GM18519 (cell line): ENCODE measurements around the gene LAD1.

Experiments
- ATAC-seq: cut with Tn5 transposase; IDR thresholded peaks from one replicate; pipeline ENCODE4 v1.9.1; 2021; ENCODE audit warnings: mild to moderate bottlenecking, moderate library complexity; ENCODE audit not compliant: unreplicated experiment, low FRiP score

The LAD1 gene

DNA sequence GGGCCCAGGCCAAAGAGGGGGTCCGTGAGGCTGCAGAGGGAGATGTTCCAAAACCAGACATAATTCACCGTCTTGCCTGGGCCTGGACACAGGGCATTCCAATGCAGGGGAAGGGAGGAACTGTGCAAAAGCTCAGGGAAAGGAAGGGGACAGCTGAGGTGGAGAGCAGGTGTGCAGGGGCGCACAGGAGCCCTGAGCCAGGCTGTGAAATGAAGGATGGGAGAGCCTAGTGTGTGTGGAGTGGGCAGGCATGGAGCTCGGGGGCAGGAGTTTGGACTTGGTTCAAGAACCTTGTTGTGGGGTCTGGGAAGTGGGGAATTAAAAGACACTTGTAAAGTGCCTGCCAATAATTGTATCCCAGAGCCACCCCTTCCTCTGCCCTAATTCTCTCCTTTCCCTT, 20.1 kb upstream of the LAD1 start:
- no peak for ATAC-seq

DNA sequence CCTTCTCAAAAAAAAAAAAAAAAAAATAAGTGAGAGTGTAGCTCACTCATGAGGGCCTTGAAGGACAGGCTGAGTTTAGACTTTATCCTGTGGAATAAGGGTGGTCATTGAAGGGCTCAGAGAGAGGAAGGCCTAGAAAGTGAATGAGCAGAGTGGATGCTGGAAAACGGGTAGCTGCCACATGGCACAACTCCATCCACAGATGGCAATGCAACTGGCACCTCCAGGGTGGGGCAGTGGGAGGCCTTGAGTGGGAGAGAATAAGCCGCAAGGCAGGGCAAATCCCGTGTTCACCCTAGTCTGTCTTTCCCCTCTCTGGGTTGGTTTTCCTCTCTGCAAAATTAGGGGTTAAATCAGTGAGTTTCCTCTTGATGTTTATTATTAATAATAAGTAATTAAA, 19.3 kb upstream of the LAD1 start:
- no peak for ATAC-seq

DNA sequence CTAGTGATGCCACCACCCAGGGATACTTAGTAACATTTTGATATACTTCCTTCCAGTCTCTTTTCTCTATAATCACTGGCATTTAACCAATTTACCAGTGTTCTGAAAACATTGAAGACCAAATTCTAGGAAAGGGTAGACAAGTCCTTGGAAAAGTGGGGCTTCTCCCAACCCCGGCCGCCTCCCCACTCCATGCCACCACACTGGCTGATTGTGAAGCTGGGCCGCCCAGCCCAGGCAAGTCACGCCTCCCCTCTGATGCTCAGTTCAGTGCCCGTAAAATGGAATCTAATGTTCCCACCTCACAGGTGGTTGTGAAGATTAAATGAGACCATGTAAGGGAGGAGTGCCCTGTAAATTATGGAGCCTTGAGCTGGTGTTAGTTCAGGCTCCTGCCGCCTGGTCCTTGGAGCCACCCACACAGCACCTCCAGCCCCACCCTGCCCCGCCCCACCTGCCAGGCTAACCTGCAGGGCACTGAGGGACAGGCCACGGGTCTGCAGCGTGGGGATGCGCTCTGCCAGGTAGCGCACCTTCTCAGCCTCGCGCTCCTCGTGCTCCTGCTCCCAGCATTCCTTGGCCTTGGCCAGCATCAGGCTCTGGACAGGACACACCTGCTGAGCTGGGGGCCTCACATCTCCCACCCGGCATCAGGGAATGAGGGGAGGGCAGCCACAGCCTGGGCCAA, 15.1 kb upstream of the LAD1 start:
- no peak for ATAC-seq

DNA sequence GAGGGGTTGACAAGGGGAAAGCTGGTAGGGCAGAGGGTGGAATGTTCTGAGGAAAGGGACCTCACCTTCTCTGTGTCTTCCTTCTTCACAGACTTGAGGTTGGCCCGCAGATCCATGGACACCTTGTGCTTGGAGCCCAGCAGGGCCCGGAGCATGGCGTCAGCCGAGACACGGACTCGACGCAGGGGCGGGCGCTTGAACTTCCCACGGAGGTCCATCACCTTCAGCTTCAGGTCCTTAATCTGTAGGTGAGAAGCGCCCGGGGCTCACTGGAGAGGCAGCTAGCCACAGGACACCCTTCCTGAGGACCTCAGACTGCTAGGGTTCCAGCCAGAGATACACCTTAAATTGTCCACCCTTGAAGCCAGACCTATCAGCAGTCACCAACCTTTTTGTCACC, 12.2 kb upstream of the LAD1 start:
- no peak for ATAC-seq

DNA sequence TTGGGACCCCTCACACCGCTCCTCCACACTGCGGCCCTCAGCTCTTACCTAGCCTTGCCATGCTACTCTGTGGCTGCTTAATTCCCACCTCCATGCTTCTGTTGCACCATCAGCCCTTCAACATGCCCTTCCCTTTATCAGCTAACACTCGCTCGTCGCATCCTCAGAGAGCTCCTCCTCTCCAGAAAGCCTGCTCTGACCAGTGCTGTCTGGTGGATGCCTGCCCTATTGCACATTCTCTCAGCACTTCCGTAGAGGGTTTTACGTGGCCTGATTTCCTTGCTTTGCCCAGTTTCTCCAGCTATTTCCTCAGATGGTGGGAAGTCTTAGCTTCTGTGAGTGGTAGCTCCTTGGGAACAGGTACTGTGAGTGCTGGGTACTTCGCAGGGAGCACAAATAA, 10.3 kb upstream of the LAD1 start:
- no peak for ATAC-seq

DNA sequence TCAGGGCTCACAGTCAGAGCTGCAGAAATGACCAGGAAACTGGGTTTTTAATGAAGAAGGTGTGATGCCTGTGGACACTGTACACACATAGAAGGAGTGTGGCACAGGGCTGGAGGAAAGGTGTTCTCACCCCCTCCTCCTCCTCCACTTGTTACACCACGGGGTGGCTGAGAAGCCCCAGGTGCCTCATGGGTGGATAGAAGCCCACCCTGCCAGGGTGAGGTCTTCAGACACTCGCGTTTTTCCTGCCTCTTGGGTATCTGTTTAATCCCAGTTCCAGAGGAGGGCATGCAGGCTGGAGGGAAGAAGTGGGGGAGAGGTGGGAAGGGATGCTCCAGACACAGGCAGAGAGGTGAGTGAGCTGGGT, 9.7 kb upstream of the LAD1 start:
- ATAC-seq: no peak

DNA sequence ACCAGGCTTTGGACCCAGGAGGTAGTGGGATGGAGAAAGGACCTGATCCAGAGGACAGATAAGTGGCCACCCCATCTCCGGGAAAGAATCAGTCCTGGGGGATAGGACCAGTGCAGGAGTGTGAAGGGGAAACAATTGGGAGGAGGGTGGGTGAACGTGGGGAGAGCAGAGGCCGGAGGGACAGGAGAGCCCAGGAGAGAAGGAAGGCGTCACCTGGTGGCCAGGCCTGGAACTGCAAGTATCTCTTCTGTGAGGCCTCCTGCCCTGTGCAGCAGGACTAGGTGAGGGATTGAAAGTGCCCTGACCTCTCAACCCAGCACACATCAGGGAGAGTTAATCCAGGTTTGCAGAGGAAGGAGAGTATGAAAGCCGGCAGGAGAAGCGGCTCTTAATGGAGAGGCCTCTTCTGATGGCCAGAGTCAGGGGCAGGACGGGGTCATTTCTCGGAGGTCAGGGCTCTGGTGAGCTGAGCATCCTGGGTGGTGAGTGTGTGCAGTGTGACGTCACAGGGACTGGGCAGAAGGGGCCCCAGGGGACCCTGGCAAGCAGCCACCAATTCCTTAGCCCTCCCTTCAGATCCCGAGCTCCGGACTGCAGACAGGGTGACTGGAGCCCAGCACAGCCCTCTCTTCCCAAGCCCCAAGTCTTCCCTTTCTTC, 9.2 kb upstream of the LAD1 start:
- ATAC-seq: no peak

DNA sequence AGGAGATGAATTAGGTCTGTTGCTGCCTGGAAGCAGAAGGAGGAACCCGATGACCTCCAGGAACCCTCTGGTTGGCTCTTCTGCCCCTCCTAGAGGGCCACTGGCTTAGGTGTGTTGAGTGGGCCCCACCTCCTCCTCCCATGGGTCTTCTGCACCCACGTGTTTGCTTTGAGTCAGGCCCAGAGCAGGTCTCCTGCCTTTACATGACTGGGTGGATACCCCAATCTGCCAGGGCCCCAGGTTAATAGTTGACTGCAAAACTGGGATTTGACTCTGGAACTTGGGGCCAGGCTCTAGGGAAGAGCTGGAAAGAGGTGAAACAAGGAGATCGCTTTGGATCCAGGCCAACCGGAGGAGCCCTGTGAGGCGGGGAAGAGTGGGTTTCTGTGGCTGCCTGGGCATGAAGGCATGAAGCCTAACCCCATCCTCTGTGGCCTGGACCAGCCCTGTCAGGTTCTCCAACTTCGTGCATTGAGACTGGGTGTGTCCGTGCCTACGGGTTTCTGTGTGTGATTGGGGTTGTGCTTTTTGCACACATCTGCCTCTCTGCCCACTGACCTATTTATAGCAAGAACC, 7.8 kb upstream of the LAD1 start:
- ATAC-seq: no peak

DNA sequence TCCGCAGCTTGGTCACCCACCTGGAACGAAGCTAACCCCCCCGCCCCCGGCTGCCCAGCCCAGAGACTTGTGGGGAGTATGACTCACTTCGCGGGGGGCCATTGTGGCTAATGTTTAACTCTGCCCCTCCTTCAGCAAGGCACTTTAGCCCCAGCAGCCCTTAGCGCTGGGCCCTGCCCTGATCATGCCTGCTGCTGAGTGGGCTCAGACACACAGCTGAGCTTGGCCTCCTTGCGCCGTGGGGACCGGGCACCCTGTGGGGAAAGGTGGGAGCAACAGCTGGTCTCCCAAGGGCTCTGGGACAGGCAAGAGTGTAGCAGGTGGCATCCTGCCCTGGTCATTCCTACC, 6.3 kb upstream of the LAD1 start:
- no peak for ATAC-seq

DNA sequence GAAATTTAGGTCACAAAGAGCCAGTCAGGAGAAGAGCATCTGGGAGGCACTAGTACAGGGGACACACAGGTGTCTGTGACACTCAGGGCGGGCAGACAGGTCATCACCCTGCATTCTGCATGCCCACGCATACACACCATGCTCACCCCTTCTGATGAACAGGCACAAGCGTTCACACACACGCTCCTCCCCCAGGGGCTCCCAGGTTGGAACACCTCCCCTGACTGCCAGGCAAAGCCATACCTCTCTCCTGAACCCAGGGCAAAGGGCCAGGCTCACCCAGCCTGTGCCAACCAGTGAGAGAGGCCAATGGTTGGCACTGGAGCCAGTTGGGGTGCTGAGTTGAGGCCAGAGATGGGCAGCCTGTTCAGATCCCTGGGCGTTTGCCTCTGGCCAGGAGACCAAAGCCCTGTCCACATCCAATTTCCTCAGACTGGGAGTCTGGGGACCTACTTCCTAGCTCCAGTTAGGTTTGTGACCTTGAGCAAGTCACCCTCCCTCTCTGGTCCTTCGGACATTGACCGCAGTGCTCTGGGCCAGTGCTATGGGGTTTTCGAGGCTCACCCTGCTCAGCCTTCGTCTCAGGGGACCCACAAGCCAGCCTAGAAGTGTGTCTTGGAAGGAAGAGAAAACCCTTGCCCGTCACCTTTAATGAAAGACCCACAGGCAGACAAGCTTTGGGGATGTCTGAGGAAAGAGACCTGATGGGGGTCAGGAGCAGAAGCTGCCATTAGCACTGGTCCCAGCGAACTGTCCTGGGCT, 5.8 kb upstream of the LAD1 start:
- ATAC-seq: no peak

DNA sequence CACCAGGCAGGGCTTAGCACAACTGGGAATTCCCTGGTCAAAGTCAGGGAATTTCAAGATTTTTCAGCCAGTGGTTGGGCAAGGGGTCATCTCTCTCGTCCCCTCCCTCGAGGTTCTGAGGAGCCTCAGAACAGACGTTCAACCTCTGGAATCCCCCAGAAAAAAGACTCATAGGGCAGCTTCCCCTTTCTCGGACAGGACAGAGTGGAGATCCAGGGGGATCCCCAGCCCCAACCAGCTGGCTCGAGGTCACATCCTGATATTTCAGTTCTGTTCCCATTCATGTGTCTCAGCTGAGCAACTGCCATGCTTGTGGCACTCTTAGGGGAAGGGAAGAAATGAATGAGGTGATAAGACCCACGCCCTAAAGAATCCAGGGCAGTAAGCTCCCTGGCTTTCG, 4.9 kb upstream of the LAD1 start:
- no peak for ATAC-seq

DNA sequence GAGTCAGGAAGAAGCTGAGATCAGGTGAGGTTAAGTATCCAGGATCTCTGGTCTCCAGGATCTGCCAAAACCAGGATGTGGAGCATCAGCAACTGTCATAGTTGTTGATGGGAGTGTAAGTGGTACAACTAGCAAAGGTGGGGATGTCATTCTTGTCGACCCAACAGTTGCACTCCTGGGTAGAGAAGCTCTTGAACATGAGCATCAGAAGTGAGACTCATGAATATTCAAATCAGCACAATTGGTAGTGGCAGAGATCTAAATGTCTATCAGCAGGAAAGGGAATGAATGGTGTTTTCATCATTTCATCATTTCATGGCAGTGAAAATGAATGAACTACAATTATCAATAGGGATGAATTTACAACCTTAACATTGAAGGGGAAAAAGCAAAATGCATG, 4.2 kb upstream of the LAD1 start:
- ATAC-seq: no peak

DNA sequence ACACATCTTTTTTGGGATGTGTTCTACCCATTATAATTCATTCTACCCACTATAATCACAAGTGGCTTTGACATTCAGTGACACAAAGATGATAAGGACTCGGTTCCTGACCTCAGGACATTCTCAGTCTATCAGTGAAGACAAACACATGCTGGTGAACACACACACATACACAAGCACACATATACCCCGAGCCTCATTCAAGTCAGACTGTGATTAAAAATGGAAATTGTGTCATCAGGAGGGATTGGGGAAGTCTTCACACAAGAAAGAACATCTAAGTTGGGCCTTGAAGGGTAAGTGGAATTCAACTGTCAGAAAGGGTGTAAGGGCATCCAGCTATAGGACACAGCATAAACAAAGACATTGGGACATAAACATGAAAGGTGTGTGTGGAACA, 2.6 kb upstream of the LAD1 start:
- ATAC-seq: no peak

DNA sequence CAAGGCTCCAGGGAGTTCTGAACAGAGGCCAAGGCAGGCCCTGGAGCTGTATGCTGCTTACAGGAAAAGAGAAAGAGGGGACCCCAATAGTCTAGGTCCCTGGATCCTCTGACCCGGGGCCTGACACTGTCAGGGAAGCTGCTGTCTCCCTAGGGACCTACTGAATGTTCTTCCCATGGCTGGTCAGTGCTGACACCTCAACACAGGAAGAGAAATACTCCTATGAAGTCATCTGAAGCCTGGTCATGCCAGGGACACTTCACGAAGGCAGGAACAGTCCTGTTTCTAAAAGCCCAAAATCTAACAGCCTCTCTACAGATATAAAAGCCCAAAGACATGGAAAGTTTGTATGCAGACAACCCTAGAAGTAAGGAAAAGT, 1.7 kb upstream of the LAD1 start:
- no peak for ATAC-seq

DNA sequence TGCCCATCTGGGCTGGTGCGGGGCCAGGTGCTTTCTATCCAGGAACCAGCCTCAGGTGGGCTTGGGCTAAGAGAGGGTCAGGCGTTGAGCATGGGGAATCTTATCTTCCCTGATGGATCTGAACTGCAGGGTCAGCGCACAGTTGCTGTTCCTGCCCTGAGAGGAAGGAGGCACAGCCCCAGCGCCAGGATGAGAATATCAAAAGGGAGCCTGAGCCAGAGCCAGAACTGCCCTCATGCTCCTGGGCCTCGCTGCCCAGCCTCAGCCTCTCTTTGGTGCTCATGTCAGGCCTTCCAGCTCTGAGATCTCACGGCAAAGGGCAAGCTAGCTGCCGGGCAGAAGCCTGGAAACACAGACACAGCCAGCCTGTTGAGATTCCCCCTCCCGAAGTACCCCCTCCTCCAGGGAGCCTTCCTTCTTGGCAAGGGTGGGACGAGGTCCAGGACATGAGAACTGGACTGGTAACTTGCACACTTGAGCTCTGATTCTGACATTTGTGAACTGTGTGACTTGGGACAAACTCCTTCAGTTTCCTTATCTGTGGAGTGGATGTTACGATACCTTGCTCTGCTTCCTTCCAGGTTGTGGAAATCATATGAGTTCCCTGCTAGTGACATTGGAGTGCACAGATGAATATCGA, 1.2 kb upstream of the LAD1 start:
- ATAC-seq: no peak

DNA sequence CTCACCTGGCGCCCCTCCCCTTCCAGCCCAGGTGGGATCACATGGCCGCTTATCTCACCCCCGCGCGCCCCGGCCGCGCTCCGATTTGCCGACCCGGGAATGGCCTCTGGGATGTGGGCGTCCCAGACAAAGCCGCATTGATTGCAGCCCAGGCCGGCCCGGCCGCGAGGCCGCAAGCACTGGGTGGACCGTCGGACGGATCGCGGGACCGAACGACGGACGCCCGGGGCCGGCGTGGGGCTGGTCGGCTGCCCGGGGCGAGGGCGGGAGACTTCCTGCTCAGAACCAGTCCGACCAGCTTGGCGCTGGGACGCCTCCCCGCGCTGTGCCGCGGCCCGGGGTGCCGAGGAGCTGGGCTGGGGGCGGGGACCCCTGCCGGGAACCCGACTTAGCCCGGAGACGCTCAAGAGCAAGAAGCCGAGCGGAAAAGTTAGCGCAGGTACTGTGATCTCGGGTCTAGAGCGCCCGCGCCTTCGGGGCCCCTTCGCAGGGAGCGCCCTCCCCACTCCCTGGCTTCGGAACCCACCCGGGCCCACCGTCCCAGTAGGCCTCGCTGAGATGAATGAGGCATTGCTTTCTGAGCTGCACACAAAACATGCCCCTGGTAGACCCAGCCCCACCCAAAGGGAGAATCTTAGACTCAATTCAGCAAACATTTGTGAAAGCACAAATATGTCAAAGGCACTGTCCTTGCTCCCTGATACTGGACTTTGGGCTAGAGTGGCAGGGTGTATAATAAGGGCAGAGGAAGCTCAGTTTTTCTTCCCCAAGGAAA, 415 bp upstream of the LAD1 start:
- ATAC-seq: no peak

DNA sequence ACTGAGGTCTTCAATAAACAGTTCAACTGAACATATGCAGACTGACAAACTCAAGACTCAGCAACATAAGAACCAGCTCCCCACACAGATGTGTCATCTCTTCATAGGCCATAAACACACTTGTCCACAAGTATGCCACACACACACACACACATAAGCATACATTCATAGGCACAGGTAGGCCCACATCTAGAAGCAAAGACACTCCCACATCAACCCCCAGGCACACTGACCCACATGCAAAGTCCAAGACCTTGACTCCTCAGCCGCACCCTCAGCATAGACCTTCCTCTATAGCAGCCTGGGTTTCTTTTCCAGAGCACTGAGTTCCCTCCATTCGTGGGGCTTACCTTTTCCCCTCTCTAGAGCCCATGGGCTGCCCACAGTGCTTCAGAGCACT, 1.4 kb downstream of the LAD1 start:
- ATAC-seq: no peak

DNA sequence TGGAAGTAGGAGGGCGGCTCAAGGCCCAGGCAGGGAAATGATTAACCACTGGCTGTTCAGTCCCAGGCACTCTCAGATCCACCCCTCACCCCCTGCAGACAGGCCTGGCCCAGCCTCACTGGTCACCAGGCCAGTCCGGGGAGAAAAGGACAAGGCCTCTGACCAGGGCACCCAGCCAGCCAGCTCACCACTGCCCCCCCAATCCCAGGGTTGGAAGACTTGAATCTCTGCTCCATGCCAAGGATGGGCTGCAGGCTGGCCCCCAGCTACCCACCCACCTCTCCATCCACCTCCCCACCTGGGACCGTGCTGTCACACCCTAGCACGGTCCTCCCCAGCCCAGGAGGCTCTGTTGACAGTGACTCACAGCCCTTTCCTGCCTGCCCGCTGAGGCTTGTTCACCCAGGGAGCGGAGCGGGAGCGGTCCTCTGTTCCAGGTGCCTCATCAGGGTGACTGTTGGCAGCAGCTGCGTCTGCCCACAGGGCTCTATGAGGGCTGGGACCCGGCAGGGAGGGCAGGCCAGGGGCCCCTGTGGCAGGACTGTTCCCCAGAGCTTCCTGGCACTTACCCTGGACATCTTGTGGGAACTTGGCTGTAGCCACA, 2.2 kb downstream of the LAD1 start:
- no peak for ATAC-seq

DNA sequence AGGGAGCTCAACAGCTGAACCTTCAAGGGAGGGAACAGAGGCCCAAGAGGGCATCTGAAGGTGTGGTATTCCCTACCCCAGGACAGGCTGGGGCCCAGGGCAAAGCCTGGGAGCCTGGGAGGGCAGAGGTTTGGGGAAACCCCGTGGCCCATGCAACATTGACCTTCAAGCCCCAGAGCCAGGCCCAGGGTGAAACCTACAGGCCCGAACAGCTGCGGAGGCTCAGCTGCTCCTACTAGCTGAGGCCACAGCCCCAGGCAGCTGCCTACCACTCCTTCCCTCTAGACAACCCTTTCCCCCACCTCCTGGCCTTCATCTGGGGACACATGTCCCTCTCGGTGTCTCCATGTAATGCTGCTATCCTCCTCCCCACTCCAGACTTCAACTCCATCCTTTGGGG, 3.2 kb downstream of the LAD1 start:
- ATAC-seq: no peak

DNA sequence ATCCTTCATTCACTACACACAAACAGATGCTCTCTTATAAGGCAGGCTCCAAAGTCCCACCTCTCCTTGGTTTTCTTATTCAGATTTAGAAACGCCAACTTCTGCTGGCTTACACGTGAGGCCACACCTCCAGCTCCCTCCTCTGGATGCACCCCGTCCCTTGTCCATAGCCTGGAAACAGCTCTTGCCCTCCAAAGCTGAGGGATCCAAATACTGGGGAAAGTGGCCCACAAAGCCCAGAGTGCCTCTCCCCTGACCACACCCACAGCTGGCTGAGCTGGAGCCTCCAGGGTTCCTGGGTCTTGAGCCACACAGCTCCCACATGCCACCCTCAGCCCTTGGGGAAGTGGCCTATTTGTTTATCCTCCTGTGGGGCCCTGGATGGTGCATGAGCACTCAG, 4.5 kb downstream of the LAD1 start:
- ATAC-seq: no peak
